ENCODE data around the gene AATK.

AATK gene, protein sequence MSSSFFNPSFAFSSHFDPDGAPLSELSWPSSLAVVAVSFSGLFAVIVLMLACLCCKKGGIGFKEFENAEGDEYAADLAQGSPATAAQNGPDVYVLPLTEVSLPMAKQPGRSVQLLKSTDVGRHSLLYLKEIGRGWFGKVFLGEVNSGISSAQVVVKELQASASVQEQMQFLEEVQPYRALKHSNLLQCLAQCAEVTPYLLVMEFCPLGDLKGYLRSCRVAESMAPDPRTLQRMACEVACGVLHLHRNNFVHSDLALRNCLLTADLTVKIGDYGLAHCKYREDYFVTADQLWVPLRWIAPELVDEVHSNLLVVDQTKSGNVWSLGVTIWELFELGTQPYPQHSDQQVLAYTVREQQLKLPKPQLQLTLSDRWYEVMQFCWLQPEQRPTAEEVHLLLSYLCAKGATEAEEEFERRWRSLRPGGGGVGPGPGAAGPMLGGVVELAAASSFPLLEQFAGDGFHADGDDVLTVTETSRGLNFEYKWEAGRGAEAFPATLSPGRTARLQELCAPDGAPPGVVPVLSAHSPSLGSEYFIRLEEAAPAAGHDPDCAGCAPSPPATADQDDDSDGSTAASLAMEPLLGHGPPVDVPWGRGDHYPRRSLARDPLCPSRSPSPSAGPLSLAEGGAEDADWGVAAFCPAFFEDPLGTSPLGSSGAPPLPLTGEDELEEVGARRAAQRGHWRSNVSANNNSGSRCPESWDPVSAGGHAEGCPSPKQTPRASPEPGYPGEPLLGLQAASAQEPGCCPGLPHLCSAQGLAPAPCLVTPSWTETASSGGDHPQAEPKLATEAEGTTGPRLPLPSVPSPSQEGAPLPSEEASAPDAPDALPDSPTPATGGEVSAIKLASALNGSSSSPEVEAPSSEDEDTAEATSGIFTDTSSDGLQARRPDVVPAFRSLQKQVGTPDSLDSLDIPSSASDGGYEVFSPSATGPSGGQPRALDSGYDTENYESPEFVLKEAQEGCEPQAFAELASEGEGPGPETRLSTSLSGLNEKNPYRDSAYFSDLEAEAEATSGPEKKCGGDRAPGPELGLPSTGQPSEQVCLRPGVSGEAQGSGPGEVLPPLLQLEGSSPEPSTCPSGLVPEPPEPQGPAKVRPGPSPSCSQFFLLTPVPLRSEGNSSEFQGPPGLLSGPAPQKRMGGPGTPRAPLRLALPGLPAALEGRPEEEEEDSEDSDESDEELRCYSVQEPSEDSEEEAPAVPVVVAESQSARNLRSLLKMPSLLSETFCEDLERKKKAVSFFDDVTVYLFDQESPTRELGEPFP (N-terminal part only)

DNA sequence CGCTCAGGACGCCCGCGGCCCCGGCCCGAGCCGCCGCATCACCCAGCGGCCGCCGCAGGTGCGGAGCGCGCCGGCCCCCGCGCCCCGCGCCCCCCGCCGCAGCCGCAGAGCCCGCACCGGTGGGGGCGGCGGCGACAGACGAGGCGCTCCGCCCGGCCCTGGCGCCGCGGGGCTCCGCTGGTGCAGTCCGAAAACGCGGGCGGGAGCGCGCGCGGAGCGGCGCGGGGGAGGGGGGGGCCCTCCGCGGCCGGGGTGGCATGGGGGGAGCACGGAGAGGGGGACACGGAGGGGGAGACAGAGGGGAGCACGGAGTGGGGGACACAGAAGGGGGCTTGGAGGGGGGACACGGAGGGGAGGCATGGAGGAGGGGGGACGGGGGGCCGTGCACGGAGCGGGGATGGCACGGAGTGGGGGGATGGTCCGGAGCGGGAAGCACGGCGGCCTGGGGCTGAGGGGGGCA, at the start of gene AATK:
TSS of gene AATK (minus strand) at position 189 of the 460 bp plus-strand sequence. CDS start 229 bp downstream, outside the sequence.
- DNase-seq (ENCODE audit: low read depth in 2 of 2), result no peak

- no peak for DNase-seq (ENCODE audit: low read depth in 2 of 2)
Observed at GRCh38 chr17:81213978-81214377, 48.0 kb upstream of the AATK start.

DNA sequence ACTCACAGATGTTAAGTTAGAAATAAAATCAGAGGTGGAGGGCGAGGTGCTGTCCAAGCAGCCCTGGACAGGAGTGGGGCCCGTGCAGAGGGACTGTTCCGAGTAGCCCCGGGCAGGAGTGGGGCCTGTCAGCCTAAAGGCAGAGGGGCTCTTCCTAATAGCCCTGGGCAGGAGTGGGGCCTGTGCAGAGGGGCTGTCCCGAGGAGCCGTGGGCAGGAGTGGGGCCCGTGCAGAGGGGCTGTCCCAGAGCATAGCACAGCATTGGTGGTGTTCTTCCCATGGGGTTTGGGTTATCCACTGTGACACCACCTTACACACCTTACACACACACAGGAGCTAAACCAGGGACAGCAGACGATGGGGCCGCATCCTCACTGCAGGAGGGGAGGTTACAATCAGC, 46.3 kb upstream of the AATK start:
- no peak for DNase-seq (ENCODE audit: low read depth in 2 of 2)

- DNase-seq (ENCODE audit: low read depth in 2 of 2), result no peak
Observed at GRCh38 chr17:81210868-81211267, 44.8 kb upstream of the AATK start.

GRCh38 chr17:81210466-81210865, 44.4 kb upstream of the AATK start:
- DNase-seq (ENCODE audit: low read depth in 2 of 2), result no peak

DNA sequence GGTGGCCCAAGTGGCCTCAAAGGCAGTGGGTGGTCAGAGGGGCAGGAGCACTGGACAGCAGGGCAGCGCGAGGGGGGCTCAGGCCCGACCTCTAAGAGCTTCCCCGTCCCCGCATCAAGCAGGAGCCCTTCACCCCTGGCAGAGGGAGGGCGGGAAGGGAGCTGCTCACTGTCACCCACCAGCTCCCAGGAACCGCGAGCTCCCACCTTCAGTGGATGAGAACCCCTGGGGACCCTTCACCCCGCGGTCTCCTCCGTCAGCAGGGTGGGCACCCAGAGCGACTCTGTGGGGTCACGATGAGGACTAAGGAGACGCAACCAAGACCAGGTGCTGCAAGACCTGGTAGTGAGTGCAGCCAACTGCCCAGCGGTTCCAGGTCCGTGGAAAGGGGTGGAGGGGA, 43.1 kb upstream of the AATK start:
- DNase-seq (ENCODE audit: low read depth in 2 of 2), result no peak

- DNase-seq (ENCODE audit: low read depth in 2 of 2), result no peak
Observed at GRCh38 chr17:81208651-81209050, 42.6 kb upstream of the AATK start.

GRCh38 chr17:81207610-81208581, 41.9 kb upstream of the AATK start:
- DNase-seq (ENCODE audit: low read depth in 2 of 2), result no peak

GRCh38 chr17:81206657-81207056, 40.6 kb upstream of the AATK start:
- no peak for DNase-seq (ENCODE audit: low read depth in 2 of 2)

DNA sequence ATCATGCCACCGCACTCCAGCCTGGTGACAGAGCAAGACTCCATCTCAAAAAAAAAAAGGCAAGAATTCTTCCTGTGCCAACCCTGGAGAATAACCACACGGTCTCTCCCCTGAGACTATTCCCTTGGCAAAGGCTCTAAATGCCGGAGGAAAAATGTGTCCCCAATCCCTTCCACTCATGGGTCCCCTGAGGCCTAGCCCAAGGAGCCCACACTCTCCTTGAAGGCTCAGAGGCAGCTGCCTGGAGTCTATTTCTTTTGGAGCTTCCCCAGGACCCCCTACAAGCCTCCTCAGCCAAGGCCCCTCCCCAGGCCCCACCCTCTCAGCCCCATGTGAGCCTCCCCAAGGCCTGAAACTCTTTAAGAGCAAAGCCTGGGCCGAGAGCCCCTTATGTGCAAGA, 40.1 kb upstream of the AATK start:
- no peak for DNase-seq (ENCODE audit: low read depth in 2 of 2)

GRCh38 chr17:81204578-81204977, 38.6 kb upstream of the AATK start:
- DNase-seq (ENCODE audit: low read depth in 2 of 2), result no peak

DNA sequence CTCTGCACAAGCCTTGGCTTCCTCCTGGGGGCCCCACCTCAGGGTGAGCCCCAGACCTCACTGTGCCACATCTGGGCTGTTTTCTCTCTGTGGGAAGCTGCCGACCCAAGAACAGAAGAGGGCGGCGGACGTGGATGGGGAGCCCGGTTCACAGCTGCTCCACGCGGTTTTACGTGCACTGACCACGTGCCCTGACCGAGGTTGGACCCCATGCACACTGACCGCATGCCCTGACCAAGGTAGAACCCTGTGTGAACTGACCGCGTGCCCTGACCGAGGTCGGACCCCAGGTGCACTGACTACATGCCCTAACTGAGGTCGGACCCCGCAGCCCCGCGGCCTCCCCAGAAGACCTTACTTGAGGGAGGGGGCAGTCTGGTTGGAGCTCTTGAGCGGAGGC, 37.1 kb upstream of the AATK start:
- no peak for DNase-seq (ENCODE audit: low read depth in 2 of 2)

GRCh38 chr17:81202318-81202717, 36.3 kb upstream of the AATK start:
- no peak for DNase-seq (ENCODE audit: low read depth in 2 of 2)

GRCh38 chr17:81200695-81201580, 34.9 kb upstream of the AATK start:
- DNase-seq (ENCODE audit: low read depth in 2 of 2), result no peak

DNA sequence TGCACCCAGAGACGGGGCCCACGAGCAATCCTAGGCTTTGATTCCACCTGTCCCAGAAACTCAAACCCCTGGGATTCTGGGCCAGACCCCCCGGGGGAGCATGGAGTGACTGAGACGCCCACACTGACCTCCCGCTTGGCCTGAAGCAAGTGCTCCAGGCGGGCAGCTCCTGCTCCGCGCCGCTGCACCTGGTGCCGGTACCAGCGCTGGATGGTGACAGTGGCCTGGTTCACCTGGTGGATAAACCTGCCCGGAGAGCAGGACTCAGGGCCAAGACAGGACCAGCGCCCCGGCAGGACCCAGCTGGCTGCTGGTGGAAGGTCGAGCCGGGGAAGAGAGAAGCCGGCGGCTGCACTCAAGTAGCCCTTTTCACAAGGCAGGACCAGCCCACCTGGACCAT, 34.2 kb upstream of the AATK start:
- no peak for DNase-seq (ENCODE audit: low read depth in 2 of 2)

- no peak for DNase-seq (ENCODE audit: low read depth in 2 of 2)
Observed at GRCh38 chr17:81199482-81199830, 33.4 kb upstream of the AATK start.

DNA sequence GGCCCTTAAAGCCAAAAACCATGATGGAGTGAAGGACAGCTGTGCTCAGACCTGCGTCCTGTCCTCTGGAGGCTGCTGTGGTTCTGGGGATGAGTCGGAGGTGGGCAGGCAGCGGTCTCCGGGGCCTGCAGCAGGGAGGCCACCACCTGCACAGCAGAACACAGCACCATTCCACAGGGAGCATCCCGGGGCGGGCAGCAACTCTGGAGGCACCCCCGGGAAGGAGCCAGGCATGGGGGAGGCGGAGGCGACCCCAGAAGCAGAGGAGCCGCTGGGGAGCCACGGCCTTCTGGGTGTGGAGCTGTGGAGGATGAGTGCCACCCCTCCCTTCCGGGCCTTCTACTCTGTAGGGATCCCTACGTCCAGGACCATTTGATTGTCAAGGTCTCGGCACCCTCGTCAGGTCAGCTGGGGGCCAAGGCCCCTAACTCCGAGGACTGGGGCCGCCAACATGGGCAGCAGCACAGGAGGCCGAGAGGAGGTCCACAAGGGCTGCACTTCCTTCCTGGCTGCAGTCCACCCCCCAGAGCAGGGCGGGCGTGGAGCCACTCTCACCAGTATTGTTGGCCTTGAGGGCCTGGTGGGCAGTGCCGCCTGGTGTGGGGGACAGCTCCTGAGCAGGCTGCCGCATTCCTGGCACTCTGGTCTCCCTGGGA, 32.9 kb upstream of the AATK start:
- no peak for DNase-seq (ENCODE audit: low read depth in 2 of 2)

DNA sequence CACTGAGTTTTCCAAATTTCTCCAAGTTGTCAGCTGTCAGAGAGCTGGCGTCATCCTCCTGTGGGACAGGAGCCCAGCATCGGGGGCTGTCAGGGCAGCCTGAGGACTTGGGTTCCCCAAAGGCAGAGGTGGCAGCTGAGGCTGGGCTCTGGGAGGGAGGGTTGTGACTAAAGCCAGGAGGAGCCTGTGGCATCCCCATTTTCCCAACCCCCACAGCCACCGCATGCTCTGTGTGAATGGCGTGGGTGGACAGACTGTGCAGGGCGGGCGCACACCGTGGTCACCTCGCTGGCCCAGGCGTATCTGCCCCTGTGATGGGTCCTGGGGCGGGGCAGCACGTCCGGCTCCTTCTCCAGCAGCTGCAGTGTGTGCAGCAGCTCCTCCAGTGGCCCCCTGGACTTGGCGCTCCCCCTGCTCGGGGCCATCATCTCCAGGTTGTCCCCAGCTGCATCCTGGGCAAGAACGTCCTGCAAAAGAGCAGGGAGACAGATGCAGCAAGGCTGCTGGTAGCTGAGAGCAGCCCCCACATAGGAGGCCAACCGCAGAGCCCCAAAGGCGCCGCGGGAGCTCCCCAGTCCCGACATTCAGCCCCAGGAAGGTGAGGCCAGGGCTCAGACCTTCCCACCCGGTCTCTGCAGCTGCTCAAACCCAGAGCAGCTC, 31.9 kb upstream of the AATK start:
- DNase-seq (ENCODE audit: low read depth in 2 of 2), result no peak

- no peak for DNase-seq (ENCODE audit: low read depth in 2 of 2)
Observed at GRCh38 chr17:81197409-81197795, 31.4 kb upstream of the AATK start.

Measured in stimulated activated CD8-positive, alpha-beta memory T cell treated with anti-CD3 and anti-CD28 coated beads, Interleukin-15, amount 100 ng/mL, for 4 hours (primary cell).